SKM-1 (cell line): ENCODE data around the gene SATB1.

Experiments
- DNase-seq: peaks from one replicate; lab custom pipeline; 2025; ENCODE audit not compliant: unreplicated experiment; lab: John Stamatoyannopoulos, UW

Gene SATB1

DNA sequence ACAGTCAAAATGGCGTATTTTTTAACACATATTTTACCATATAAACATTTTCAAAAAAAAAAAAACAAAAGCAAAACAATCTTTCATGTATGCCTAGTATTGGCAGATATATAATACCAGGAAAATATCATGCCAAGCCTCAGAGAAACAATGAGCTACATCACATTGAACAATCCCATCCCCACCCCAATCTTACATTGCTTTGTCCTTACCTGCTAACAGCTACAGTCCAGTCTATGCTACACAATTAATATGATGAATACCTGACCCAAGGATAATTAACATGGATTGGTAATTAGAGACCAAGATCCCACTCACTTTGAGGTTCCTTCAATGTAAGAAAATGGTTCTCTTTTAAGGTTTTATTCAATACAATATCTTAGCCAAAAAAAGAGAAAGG, 7.6 kb upstream of the SATB1 start:
- no peak for DNase-seq

GRCh38 chr3:18431266-18431665, 6.1 kb upstream of the SATB1 start:
- DNase-seq = no peak

GRCh38 chr3:18428991-18429745, 4.0 kb upstream of the SATB1 start:
- no peak for DNase-seq

DNA sequence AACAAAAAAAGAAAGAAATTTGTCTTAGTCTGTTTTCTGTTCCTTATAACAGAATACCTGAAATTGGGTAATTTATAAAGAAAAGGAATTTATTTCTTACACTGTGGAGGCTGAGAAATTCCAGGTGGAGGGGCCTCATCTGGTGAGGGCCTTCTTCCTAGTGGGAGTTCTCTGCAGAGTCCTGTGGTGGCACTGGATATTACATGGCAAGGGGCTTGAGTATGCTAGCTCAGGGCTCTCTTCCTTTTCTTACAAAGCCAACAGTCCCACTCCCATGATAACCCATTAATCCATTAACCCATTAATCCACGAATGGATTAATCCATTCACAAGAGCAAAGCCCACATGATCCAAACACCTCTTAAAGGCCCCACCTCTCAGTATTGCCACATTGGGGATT, 2.9 kb upstream of the SATB1 start:
- no peak for DNase-seq

DNA sequence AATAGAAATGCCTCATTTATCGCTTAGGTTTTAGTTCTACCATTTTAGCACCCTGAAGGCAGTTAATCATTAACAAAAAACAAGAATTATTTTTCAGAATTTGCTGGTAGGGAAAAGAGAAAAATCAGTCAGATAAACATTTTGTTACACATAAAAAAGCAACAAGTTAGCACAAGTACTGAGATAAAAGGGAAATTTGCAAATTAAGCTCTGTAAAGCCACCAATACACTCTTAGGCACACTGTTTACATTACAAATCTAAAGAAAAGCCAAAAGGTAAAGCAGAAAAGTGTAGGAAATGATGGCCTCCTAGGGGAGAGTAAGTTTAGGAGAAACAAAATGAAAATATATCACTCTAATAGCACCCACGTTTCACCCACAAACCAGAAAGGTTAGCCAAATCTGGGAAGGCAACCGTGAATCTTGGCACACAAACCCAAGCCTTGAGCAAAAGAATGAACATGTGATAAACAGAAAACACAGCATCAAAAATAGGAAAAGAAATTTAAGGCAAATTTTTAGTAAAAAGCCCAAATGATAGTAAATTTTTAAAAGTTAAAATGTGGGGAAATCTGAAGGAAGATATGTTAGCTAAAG, 1.6 kb upstream of the SATB1 start:
- no peak for DNase-seq

DNA sequence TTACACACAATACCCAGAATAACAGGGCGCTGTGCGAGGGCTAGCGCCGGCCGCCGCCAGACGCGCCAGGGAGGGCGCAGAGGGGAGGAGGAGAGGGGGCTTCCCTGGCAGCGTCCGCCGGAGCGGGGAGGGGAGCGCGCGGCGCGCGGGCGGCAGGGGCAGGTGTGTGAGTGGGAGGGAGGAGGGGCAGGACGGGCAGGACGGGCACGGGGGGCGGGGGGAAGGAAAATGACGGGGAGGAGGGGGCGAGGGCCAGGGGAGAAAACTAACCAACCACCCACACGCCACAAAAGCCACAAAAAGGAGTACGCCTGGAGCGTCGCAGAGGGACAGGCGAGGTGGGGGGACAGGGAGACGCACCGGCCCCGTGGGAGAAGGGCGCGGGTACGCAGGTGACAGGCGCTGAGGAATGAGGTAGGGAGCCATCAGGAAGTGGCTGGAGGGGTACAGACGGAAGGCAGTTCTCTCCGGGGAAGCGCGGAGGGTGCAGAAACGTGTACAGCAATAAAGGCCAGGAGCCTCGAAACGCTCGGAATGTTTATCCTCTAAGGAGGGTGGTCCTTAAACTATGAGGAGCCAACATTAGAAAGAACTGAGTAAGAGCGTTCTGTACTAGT, 610 bp upstream of the SATB1 start:
- no peak for DNase-seq

DNA sequence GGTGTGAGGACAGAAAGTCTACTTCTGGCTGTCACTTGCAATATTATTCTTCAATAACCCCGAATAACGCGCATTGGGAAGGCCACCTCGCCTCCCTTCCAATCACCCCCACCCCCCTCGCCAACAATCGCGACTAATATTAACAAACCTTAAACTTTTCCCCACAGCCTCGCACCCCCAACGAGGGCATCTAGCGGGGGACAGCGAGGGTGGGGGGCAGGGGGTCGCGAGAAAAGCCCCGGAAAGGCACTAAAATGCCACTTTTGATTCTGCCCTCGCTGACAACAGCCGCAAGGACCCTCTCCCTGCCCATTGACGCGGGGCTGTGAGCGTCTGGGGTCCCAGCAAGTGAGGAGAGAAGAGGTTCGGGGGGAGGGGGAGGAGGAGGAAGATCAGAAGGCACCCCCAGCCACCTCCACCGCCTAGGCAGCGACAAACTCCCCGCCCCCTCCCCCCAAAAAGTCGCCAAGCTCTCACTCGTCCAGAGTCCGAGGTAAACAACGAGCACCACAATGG, 868 bp downstream of the SATB1 start:
- no peak for DNase-seq

DNA sequence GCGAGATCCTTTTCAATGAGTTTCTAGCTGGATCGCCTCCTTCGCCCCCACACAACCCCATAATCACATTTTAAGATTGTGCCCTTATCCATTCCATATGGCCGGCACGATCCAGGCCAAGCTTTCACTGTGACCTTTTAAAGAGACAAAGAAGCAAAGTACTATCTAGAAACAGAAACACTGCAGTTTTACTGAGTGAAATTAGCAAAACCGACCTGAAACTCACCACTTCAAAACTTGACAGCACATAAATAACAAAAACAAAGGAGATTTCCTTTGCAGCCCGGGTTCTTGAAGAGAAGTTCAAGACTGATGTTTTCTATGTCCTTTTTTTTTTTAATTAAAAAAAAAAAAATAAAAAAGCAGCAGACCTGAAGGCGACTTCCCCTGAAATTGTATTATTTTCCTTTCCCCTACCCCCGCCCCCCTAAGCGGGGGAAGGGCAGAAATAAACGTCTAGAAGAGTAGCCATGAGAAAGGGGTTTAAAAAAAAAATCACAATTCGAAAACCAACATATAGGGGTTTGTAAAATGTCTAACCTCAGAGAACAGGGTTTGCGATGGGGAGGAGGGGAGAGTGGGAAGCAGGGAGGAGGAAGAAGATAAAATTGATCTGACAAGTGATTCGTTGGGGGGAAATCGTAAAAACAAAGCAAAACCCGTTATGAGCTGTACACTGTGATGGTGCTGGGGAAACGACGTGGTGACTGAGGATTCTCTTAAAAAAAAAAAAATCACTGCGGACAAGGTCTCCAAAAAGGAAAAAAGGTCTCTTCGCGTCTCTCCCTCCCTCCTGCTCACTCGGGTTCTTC, 1.5 kb downstream of the SATB1 start:
- DNase-seq = peak; percentile 24

- no peak for DNase-seq
These were observed 2.2 kb downstream of the SATB1 start for GRCh38 chr3:18422972-18423371.

DNA sequence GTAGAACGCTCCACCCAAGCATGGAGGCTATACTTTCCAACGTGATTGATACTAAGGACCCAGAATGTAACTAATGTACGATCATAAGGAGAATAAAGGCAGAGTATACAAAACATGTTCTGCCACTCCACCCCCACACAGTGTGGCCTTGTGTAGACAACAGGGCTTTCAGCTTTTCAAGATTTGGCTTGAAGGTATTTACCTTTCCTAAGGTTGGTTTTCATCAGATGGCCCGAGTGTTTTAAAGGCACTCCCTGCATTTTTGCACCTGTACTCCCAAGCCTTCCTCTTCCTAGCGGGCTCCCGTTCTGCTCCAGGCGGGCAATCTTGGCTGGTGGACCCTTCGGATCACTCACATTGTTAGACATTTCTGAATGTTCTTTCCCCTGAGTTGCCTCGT, 4.6 kb downstream of the SATB1 start:
- no peak for DNase-seq

DNA sequence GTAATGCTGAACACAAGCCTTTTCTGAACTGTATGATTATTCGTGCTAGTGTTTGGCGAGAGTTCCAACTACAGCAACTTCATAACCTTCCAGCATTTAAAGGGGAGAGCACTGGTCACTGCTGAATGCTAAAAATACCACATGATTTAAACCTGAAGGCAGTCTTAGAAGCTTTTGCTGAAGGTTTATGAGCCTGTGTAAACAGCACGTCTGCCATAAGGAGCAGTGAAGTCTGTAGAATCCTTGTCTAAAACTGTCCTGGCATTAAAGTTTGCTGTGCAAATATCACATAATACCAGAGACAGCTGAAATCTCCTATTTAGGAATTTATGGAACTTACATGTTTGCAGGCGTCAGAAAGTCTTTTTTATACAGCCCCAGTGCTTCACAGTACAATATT, 5.9 kb downstream of the SATB1 start:
- DNase-seq = no peak

DNA sequence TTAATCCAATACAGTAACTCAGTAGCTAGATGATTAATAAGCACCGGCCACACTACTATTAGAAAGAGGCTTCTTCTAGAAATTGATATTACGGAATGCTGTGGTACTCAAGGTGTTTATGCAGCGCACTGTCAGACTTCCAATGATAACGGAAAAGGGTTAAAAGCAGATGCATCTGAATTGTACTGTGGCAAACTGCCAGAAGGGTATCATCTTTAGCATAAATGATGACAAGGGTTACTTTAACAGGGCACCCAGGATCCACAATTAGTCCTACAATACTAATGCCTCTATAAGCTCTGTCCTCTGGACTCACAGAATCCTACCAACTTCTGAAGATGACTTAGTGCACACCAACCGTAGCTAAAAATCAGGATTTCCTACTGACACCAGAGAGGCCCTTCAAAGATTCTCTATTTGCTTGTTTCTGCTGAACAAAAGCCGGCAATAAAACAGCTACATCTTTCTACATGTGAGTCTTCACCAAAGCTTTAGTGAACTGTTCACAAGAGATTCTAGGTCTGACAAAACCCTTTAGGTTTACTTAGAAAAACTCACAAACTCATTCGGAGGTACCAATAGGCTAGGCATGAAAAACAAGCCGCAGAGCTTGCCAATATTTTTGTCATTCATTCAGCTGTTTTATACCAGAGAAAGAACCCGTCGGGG, 7.1 kb downstream of the SATB1 start:
- DNase-seq = no peak

GRCh38 chr3:18416332-18416731, 8.8 kb downstream of the SATB1 start:
- no peak for DNase-seq

DNA sequence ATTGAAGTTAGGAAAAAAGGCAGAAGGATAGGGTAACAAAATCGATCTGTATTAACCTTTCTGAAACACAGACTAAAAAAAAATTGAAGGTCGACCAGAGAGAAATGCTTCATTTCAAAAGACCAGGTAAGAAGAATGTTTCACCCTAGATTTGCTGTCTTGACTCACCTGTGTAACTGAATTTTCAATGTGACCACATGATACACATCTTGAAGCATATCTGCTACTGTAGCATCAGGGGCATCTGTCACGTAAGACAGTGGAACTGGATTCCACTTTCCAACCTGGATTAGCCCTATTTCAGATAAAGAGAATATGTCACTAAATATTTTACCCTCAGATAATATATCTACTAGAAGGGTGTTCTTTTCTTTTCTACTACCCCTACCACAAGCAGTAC, 9.3 kb downstream of the SATB1 start:
- no peak for DNase-seq

GRCh38 chr3:18415167-18415566, 10.0 kb downstream of the SATB1 start:
- no peak for DNase-seq

DNA sequence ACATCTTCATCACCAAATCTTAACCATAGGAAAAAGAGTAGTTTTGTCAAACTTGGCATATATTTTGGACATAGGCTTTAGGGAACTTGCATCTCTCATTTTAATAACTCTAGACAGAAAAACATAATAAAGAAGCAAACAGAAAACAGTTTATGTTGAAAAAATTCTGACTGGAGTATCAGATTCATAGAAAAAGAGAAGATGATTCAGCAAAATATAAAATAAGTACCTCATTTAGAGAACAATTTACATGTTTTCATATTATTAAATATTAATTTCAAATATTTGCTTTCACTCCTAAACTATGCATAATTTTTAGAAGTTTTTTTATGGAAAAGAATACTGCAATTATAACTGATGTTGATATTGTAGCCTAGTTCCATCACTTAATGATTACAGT, 12.5 kb downstream of the SATB1 start:
- no peak for DNase-seq

- no peak for DNase-seq
These were observed 13.6 kb downstream of the SATB1 start for GRCh38 chr3:18411541-18411940.

- DNase-seq = no peak
These were observed 14.9 kb downstream of the SATB1 start for GRCh38 chr3:18410205-18410604.

DNA sequence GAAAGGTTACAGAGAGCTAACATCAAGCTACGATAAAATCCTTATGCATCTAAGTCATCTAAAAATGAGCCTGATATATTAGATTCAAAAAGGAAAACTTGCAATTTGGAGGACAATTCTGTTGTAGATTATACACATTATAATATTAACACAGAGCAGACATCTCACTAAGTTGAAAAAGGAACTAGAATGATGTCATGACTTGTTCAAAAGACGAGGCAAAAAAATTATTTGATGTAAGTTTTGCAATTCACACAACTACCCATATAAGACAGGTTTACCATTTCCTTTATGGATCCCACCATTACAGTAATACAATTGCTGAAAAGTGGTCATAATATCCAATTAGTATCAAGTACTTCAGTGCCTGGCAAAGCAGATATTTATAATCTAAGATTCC, 15.9 kb downstream of the SATB1 start:
- no peak for DNase-seq

GRCh38 chr3:18405141-18405540, 20.0 kb downstream of the SATB1 start:
- no peak for DNase-seq

DNA sequence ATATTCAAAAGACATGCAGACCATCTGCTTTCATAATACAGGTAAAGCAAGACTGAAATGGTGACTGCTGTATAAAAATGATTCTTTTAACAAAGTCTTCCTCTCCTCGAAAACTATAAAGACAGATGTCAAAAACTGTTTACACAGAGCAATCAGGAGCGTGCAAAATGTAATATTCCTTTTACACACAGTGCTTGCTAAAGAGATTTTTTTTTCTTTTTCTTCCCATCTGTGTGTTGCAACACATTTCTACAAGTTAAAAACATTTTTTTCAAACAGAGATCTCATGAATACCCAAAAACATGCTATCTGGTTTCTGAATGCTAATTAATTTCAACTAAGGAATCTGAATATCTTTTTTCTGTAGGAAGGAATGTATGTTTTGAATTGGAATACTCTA, 22.1 kb downstream of the SATB1 start:
- no peak for DNase-seq
